A549 (cell line): ENCODE results near the gene TTC7B. TPM values are rescaled to one million over a fixed set of nuclear protein-coding genes. Genes with fewer than 3 reads are reported as not detected.

Source experiments
- ATAC-seq, 2 experiments: fragments of 200-7000 bp in 1 of 2; fragments of >200 bp in 1 of 2; cut with Nextera tagmentation in 1 of 2; cut with Tn5 transposase in 1 of 2; 3 replicates each; pipeline versions ENCODE4 v1.8.0 to v1.9.1; 2018 to 2020; ENCODE audit warnings: mild to moderate bottlenecking in 1 of 2, moderate library complexity in 1 of 2
- CTCF ChIA-PET: fragments of 300-600 bp; sonication (Branson Sonifier 250); formaldehyde crosslinking; extraction: SDS; loops from one replicate; lab custom pipeline; 2021; ENCODE audit warnings: antibody characterized with exemption, inconsistent platforms; lab: Yijun Ruan, JAX
- POLR2A ChIA-PET: fragments of 350-600 bp; formaldehyde crosslinking; extraction: SDS; loops from one replicate; lab custom pipeline; 2021; ENCODE audit warnings: antibody characterized with exemption, inconsistent platforms; lab: Yijun Ruan, JAX
- DNase-seq, 2 experiments: peaks; one replicate each; pipeline versions ENCODE4 v3.0.0 to v3.0.0-alpha.2; 2011 to 2016; ENCODE audit warnings: low read depth in 1 of 2, low spot score in 1 of 2
- FAIRE-seq: peaks from 2 replicates; lab custom pipeline; 2011; peaks lifted over from hg19 to GRCh38; lab: Jason Lieb, UNC
- H3K27ac ChIP-seq, 2 experiments: fragments of >200 bp; sonication (Bioruptor Twin); formaldehyde crosslinking; 3 replicates each; pipeline ENCODE4 v1.5.1; 2016 to 2017
- H3K4me1 ChIP-seq: fragments of >200 bp; sonication (Bioruptor Twin); formaldehyde crosslinking; 3 replicates; pipeline ENCODE4 v1.6.1; 2016
- H3K4me2 ChIP-seq: fragments of >200 bp; sonication (Bioruptor Twin); formaldehyde crosslinking; 3 replicates; pipeline ENCODE4 v1.6.1; 2016
- H3K4me3 ChIP-seq: fragments of >200 bp; sonication (Bioruptor Twin); formaldehyde crosslinking; 3 replicates; pipeline ENCODE4 v1.5.1; 2016
- H3K9me3 ChIP-seq: fragments of >200 bp; sonication (Bioruptor Twin); formaldehyde crosslinking; 3 replicates; pipeline ENCODE4 v1.6.1; 2016
- CBX2 ChIP-seq: fragments of 200-600 bp; sonication (generic); IDR thresholded peaks from 2 replicates; pipeline ENCODE4 v1.6.1; 2016; ENCODE audit warnings: low read depth, mild to moderate bottlenecking, borderline replicate concordance
- EHF ChIP-seq: fragments of 250-450 bp; sonication (Bioruptor Pico); IDR thresholded peaks from 2 replicates; pipeline ENCODE4 v1.5.0; 2020; ENCODE audit warnings: mild to moderate bottlenecking
- EHMT2 ChIP-seq: fragments of 200-600 bp; sonication (generic); IDR thresholded peaks from 2 replicates; pipeline ENCODE4 v1.6.1; 2016; ENCODE audit warnings: antibody characterized with exemption, low read depth, mild to moderate bottlenecking, moderate library complexity
- FOSL2 ChIP-seq, 2 experiments: fragments of 450-650 bp in 1 of 2; fragments of >200 bp in 1 of 2; sonication (Bioruptor Twin) in 1 of 2; formaldehyde crosslinking; IDR thresholded peaks; 2 replicates each; pipeline versions ENCODE4 v1.5.0 to v1.6.1; 2016 to 2020; ENCODE audit warnings: mild to moderate bottlenecking in 1 of 2, moderate library complexity in 1 of 2
- GATA3 ChIP-seq: IDR thresholded peaks from 2 replicates; pipeline ENCODE4 v1.6.1; 2012; ENCODE audit warnings: borderline replicate concordance
- HOXA7 ChIP-seq: fragments of 250-450 bp; sonication (Bioruptor Pico); IDR thresholded peaks from 2 replicates; pipeline ENCODE4 v1.5.0; 2020; ENCODE audit warnings: mild to moderate bottlenecking, moderate library complexity
- KDM1A ChIP-seq: fragments of 200-600 bp; sonication (generic); IDR thresholded peaks from 2 replicates; pipeline ENCODE4 v1.6.1; 2016; ENCODE audit warnings: low read depth, mild to moderate bottlenecking
- KDM5A ChIP-seq: fragments of 200-600 bp; sonication (generic); IDR thresholded peaks from 2 replicates; pipeline ENCODE4 v1.6.1; 2016; ENCODE audit warnings: antibody characterized with exemption, mild to moderate bottlenecking
- MAFK ChIP-seq: fragments of 450-650 bp; IDR thresholded peaks from 2 replicates; pipeline ENCODE4 v1.6.1; 2014; ENCODE audit not compliant: partially characterized antibody
- NFE2L2 ChIP-seq: fragments of 150-350 bp; conservative IDR thresholded peaks from 2 replicates; pipeline ENCODE4 v1.6.1; 2014; ENCODE audit warnings: low read length
- NPAS2 ChIP-seq: fragments of 250-450 bp; sonication (Bioruptor Pico); IDR thresholded peaks from 2 replicates; pipeline ENCODE4 v1.8.0; 2022; ENCODE audit warnings: mild to moderate bottlenecking, moderate library complexity, borderline replicate concordance
- POLR2AphosphoS2 ChIP-seq: conservative IDR thresholded peaks from 2 replicates; pipeline ENCODE4 v1.6.1; 2012; ENCODE audit warnings: low read length, improper control_type of control experiment, inconsistent platforms
- RARB ChIP-seq: fragments of 250-450 bp; sonication (Bioruptor Pico); IDR thresholded peaks from 2 replicates; pipeline ENCODE4 v1.8.0; 2021; ENCODE audit warnings: mild to moderate bottlenecking, moderate library complexity
- RCOR1 ChIP-seq: fragments of 150-350 bp; IDR thresholded peaks from 2 replicates; pipeline ENCODE4 v1.6.1; 2014; ENCODE audit warnings: antibody characterized with exemption, low read length, low read depth
- RFX5 ChIP-seq: fragments of 450-650 bp; IDR thresholded peaks from 2 replicates; pipeline ENCODE4 v1.7.1; 2014; ENCODE audit warnings: antibody characterized with exemption, mild to moderate bottlenecking, moderate library complexity
- SREBF2 ChIP-seq: fragments of 450-650 bp; IDR thresholded peaks from 2 replicates; pipeline ENCODE4 v1.6.1; 2014; ENCODE audit warnings: mild to moderate bottlenecking, moderate library complexity
- TP53 ChIP-seq: fragments of 250-450 bp; sonication (Bioruptor Pico); IDR thresholded peaks from 2 replicates; pipeline ENCODE4 v1.5.0; 2021; ENCODE audit warnings: mild to moderate bottlenecking, moderate library complexity
- WGBS: methylation state at CpG from one replicate; pipeline ENCODE4 v1.1.6; 2017; ENCODE audit errors: missing lambda C conversion rate; 5-methylcytosine and 5-hydroxymethylcytosine counted together
- polyA plus RNA-seq, 4 experiments: library from polyadenylated mRNA; depleted of rRNA in 3 of 4; stranded (reverse); fragments of >200 nt; fragmentation: RNase III in 1 of 4; extraction: RNeasy Plus Mini Kit Qiagen cat#74134 plus additional on column Dnase treatment in 1 of 4; gene quantifications; 2 replicates in 3 of 4; 3 replicates in 1 of 4; pipeline ENCODE4 v1.2.3, GENCODE V29; 2011 to 2017
- TF ChIP-seq, protein P1 (sequence below): fragments of 250-450 bp; sonication (Bioruptor Pico); IDR thresholded peaks from 2 replicates; pipeline ENCODE4 v1.5.0; 2020; ENCODE audit warnings: low read depth, mild to moderate bottlenecking, moderate library complexity
- TF ChIP-seq, protein P2 (sequence below): IDR thresholded peaks from 2 replicates; pipeline ENCODE4 v1.6.1; 2012; ENCODE audit warnings: low read depth, borderline replicate concordance
- TF ChIP-seq, protein P3 (sequence below): fragments of >200 bp; sonication (Bioruptor Twin); formaldehyde crosslinking; IDR thresholded peaks from 2 replicates; pipeline ENCODE4 v1.6.1; 2016
- TF ChIP-seq, protein P4 (sequence below): fragments of 450-650 bp; IDR thresholded peaks from 2 replicates; pipeline ENCODE4 v1.6.1; 2014; ENCODE audit warnings: antibody characterized with exemption
- TF ChIP-seq, protein P5 (sequence below): fragments of 200-600 bp; sonication (generic); IDR thresholded peaks from 2 replicates; pipeline ENCODE4 v1.6.1; 2016; ENCODE audit warnings: antibody characterized with exemption, mild to moderate bottlenecking, moderate library complexity
- TF ChIP-seq, protein P6 (sequence below): fragments of 150-350 bp; IDR thresholded peaks from 2 replicates; pipeline ENCODE4 v1.6.1; 2014; ENCODE audit warnings: low read depth, mild to moderate bottlenecking, low read length
- TF ChIP-seq, protein P7 (sequence below): fragments of 250-450 bp; sonication (Bioruptor Pico); IDR thresholded peaks from 2 replicates; pipeline ENCODE4 v1.5.0; 2021; ENCODE audit warnings: mild to moderate bottlenecking, moderate library complexity, borderline replicate concordance

TTC7B gene
- polyA plus RNA-seq, 2 of the 4 experiments (the other 2 are of a cell fraction), result 16.6 to 28.0 TPM

DNA sequence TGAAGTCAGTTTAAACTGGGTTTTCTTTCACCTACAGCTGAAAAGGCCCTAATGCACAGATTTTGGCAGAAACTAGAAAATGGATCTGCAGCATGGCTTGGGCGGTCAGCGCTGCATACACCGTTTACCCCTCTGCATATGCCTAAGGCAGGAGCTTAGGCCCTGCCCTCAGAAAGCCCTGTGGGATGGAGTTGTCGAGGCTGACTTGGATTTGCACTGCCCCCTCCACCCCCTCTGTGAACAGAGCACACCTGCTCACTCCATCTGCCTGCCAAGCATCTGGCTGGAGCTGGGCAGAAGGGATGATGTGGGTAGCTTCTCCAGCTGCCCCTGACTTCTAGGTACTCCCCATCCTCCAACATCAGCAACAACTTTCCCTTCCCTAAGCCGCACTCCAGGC lies 41.9 kb downstream of the TTC7B start:
- Histone ChIP-seq H3K27ac (no peak overlapping the region), H3K4me1 (no peaks in the 10 kb centered on the region), H3K4me2 (no peak overlapping the region), H3K9me3 (no peaks in the 10 kb centered on the region), H3K4me3 (no peak overlapping the region)
- FAIRE-seq, result no peak
- ATAC-seq, result no peak
- TF ChIP-seq SREBF2 (no peak), GATA3 (no peak), FOSL2 (IDR thresholded peaks at IDR 0.05) (no peak), FOSL2 (CRISPR knock-in tag; IDR thresholded peaks at IDR 0.05) (no peak), MAFK (no peak), CBX2 (no peak), HOXA7 (CRISPR knock-in tag) (no peak), NFE2L2 (no peak), RFX5 (no peak), RCOR1 (no peak), NPAS2 (CRISPR knock-in tag) (no peak)
- TF ChIP-seq, protein P1, sequence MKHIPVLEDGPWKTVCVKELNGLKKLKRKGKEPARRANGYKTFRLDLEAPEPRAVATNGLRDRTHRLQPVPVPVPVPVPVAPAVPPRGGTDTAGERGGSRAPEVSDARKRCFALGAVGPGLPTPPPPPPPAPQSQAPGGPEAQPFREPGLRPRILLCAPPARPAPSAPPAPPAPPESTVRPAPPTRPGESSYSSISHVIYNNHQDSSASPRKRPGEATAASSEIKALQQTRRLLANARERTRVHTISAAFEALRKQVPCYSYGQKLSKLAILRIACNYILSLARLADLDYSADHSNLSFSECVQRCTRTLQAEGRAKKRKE (CRISPR knock-in tag), result no peak
- TF ChIP-seq, protein P2, sequence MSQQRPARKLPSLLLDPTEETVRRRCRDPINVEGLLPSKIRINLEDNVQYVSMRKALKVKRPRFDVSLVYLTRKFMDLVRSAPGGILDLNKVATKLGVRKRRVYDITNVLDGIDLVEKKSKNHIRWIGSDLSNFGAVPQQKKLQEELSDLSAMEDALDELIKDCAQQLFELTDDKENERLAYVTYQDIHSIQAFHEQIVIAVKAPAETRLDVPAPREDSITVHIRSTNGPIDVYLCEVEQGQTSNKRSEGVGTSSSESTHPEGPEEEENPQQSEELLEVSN, result no peak
- TF ChIP-seq, protein P3, sequence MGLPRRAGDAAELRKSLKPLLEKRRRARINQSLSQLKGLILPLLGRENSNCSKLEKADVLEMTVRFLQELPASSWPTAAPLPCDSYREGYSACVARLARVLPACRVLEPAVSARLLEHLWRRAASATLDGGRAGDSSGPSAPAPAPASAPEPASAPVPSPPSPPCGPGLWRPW, result no peak
- TF ChIP-seq, protein P4, sequence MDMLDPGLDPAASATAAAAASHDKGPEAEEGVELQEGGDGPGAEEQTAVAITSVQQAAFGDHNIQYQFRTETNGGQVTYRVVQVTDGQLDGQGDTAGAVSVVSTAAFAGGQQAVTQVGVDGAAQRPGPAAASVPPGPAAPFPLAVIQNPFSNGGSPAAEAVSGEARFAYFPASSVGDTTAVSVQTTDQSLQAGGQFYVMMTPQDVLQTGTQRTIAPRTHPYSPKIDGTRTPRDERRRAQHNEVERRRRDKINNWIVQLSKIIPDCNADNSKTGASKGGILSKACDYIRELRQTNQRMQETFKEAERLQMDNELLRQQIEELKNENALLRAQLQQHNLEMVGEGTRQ, result no peak
- TF ChIP-seq, protein P5, sequence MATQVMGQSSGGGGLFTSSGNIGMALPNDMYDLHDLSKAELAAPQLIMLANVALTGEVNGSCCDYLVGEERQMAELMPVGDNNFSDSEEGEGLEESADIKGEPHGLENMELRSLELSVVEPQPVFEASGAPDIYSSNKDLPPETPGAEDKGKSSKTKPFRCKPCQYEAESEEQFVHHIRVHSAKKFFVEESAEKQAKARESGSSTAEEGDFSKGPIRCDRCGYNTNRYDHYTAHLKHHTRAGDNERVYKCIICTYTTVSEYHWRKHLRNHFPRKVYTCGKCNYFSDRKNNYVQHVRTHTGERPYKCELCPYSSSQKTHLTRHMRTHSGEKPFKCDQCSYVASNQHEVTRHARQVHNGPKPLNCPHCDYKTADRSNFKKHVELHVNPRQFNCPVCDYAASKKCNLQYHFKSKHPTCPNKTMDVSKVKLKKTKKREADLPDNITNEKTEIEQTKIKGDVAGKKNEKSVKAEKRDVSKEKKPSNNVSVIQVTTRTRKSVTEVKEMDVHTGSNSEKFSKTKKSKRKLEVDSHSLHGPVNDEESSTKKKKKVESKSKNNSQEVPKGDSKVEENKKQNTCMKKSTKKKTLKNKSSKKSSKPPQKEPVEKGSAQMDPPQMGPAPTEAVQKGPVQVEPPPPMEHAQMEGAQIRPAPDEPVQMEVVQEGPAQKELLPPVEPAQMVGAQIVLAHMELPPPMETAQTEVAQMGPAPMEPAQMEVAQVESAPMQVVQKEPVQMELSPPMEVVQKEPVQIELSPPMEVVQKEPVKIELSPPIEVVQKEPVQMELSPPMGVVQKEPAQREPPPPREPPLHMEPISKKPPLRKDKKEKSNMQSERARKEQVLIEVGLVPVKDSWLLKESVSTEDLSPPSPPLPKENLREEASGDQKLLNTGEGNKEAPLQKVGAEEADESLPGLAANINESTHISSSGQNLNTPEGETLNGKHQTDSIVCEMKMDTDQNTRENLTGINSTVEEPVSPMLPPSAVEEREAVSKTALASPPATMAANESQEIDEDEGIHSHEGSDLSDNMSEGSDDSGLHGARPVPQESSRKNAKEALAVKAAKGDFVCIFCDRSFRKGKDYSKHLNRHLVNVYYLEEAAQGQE, result no peak
- WGBS, result 88% methylated on average over 5 of the region's 5 CpGs
- no peak for DNase-seq
- ChIA-PET POLR2A (no interaction called here), CTCF (interaction anchor here (7.2 kb wide), 1 partner anchor 15 kb away, joined by 49 read pairs; no protein-coding TSS in a partner anchor)

DNA sequence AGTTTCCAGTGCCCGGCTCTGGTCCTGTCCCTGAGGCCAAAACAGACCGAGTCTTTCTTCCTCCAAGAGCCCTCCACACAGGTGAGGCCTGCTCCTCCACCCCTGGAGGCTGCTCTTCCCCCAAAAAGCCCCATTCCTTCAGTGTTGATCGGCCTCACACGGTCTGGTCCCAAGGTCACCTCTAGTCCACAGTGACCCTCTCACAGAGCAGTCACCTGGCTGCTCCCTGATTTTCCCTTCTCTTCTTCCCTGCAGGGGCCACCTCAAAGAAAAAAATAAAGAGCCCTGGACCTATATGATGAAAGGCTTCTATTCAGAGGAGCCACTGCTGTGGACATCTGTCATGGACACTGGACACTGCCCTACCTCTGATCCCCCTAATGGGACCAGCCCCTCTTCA lies 42.5 kb downstream of the TTC7B start:
- no peak for TF ChIP-seq TP53
- TF ChIP-seq KDM1A, result no peak
- TF ChIP-seq KDM5A, result no peak
- no peak for TF ChIP-seq POLR2AphosphoS2
- TF ChIP-seq NPAS2 (CRISPR knock-in tag), result no peak
- TF ChIP-seq EHF (CRISPR knock-in tag), result no peak
- no peak for TF ChIP-seq EHMT2
- TF ChIP-seq, protein P6, sequence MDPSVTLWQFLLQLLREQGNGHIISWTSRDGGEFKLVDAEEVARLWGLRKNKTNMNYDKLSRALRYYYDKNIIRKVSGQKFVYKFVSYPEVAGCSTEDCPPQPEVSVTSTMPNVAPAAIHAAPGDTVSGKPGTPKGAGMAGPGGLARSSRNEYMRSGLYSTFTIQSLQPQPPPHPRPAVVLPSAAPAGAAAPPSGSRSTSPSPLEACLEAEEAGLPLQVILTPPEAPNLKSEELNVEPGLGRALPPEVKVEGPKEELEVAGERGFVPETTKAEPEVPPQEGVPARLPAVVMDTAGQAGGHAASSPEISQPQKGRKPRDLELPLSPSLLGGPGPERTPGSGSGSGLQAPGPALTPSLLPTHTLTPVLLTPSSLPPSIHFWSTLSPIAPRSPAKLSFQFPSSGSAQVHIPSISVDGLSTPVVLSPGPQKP, result no peak
- TF ChIP-seq, protein P7, sequence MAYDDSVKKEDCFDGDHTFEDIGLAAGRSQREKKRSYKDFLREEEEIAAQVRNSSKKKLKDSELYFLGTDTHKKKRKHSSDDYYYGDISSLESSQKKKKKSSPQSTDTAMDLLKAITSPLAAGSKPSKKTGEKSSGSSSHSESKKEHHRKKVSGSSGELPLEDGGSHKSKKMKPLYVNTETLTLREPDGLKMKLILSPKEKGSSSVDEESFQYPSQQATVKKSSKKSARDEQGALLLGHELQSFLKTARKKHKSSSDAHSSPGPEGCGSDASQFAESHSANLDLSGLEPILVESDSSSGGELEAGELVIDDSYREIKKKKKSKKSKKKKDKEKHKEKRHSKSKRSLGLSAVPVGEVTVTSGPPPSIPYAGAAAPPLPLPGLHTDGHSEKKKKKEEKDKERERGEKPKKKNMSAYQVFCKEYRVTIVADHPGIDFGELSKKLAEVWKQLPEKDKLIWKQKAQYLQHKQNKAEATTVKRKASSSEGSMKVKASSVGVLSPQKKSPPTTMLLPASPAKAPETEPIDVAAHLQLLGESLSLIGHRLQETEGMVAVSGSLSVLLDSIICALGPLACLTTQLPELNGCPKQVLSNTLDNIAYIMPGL (CRISPR knock-in tag), result no peak
- no peak for TF ChIP-seq RARB (CRISPR knock-in tag)
- no peak overlapping the region for H3K27ac ChIP-seq
- FAIRE-seq, result no peak
- no peak overlapping the region for H3K4me3 ChIP-seq
- H3K4me2 ChIP-seq, result no peak overlapping the region
- 89% methylated on average over 4 of the region's 4 CpGs for WGBS
- H3K4me1 ChIP-seq, result no peaks in the 10 kb centered on the region
- no peaks in the 10 kb centered on the region for H3K9me3 ChIP-seq
- ChIA-PET POLR2A (no interaction called here), CTCF (interaction anchor here (7.2 kb wide), 1 partner anchor 14 kb away, joined by 49 read pairs; no protein-coding TSS in a partner anchor)
- ATAC-seq, result no peak; a peak in 1 of 6 replicates
- no peak for DNase-seq
